Effector memory CD4-positive, alpha-beta T cell (primary cell): Measurements from ENCODE around the gene METTL9.

Source experiments
- DNase-seq, 3 donors: peaks; one replicate each; pipeline ENCODE4 v3.0.0-alpha.2; 2020
- H3K27ac ChIP-seq: 2 replicates; pipeline ENCODE4 v1.7.0; 2013; ENCODE audit warnings: mild to moderate bottlenecking, low read length, moderate library complexity; ENCODE audit not compliant: insufficient read depth, poor library complexity, severe bottlenecking
- H3K27me3 ChIP-seq: replicated peaks from 2 replicates; pipeline ENCODE4 v1.7.0; 2013; ENCODE audit warnings: mild to moderate bottlenecking, low read length; ENCODE audit not compliant: insufficient read depth, control insufficient read depth, poor library complexity, severe bottlenecking
- H3K36me3 ChIP-seq: 2 replicates; pipeline ENCODE4 v1.7.0; 2013; ENCODE audit warnings: mild to moderate bottlenecking, low read length, moderate library complexity; ENCODE audit not compliant: control insufficient read depth, insufficient read depth
- H3K4me1 ChIP-seq: 2 replicates; pipeline ENCODE4 v1.7.0; 2013; ENCODE audit warnings: low read length, mild to moderate bottlenecking; ENCODE audit not compliant: control insufficient read depth, insufficient read depth, poor library complexity, severe bottlenecking
- H3K4me3 ChIP-seq: 2 replicates; pipeline ENCODE4 v1.7.0; 2013; ENCODE audit warnings: low read length, low read depth, mild to moderate bottlenecking; ENCODE audit not compliant: insufficient read depth, poor library complexity, severe bottlenecking
- H3K9me3 ChIP-seq: 2 replicates; pipeline ENCODE4 v1.7.0; 2013; ENCODE audit warnings: mild to moderate bottlenecking, low read length, moderate library complexity; ENCODE audit not compliant: control insufficient read depth

The METTL9 gene

GRCh38 chr16:21654466-21654865 is 55.1 kb downstream of the METTL9 start:
- H3K9me3 ChIP-seq: no peaks in the 10 kb centered on the region
- H3K4me1 ChIP-seq: peaks cover 12% of the 10 kb centered on the region
- H3K4me3 ChIP-seq: no peak overlapping the region
- H3K36me3 ChIP-seq: peaks cover 14% of the 10 kb centered on the region
- no peak for DNase-seq
- H3K27ac ChIP-seq: no peak overlapping the region
- no peaks in the 10 kb centered on the region for H3K27me3 ChIP-seq

GRCh38 chr16:21654881-21655280 is 55.5 kb downstream of the METTL9 start:
- no peaks in the 10 kb centered on the region for H3K27me3 ChIP-seq
- no peak overlapping the region for H3K27ac ChIP-seq
- peaks cover 14% of the 10 kb centered on the region for H3K36me3 ChIP-seq
- peaks cover 12% of the 10 kb centered on the region for H3K4me1 ChIP-seq
- H3K9me3 ChIP-seq: no peaks in the 10 kb centered on the region
- no peak overlapping the region for H3K4me3 ChIP-seq
- no peak for DNase-seq

GRCh38 chr16:21656795-21657768 is 57.7 kb downstream of the METTL9 start:
- H3K36me3 ChIP-seq: peaks cover 14% of the 10 kb centered on the region
- no peak overlapping the region for H3K4me3 ChIP-seq
- H3K9me3 ChIP-seq: no peaks in the 10 kb centered on the region
- DNase-seq: peak in 1 of 3 donors; percentile 29
- no peak overlapping the region for H3K27ac ChIP-seq
- no peaks in the 10 kb centered on the region for H3K27me3 ChIP-seq
- peaks cover 18% of the 10 kb centered on the region for H3K4me1 ChIP-seq

- no peak for DNase-seq
Observed at GRCh38 chr16:21659124-21659523, 59.7 kb downstream of the METTL9 start.

GRCh38 chr16:21663889-21664647 is 64.7 kb downstream of the METTL9 start, which contains the start of gene OTOA:
Gene OTOA, plus strand, starts transcription at chr16:21663968. Its CDS starts 14,547 bp downstream, at chr16:21678515.
- Histone ChIP-seq H3K36me3 (no peaks in the 10 kb centered on the region), H3K27me3 (no peaks in the 10 kb centered on the region), H3K27ac (no peak within 1 kb of the TSS), H3K4me3 (peak within 1 kb of the TSS; percentile 40), H3K9me3 (no peaks in the 10 kb centered on the region), H3K4me1 (peaks cover 13% of the 10 kb centered on the region)
- peak in 1 of 3 donors; percentile 7 for DNase-seq

More at GRCh38 chr16:21659124-21659523, 59.7 kb downstream of the METTL9 start:
- Histone ChIP-seq H3K4me3 (no peak overlapping the region), H3K27ac (no peak overlapping the region), H3K4me1 (peaks cover 18% of the 10 kb centered on the region), H3K27me3 (no peaks in the 10 kb centered on the region), H3K36me3 (peaks cover 14% of the 10 kb centered on the region), H3K9me3 (no peaks in the 10 kb centered on the region)

- Histone ChIP-seq H3K27me3 (no peaks in the 10 kb centered on the region), H3K9me3 (no peaks in the 10 kb centered on the region), H3K4me3 (no peak overlapping the region), H3K4me1 (peaks cover 13% of the 10 kb centered on the region), H3K36me3 (no peaks in the 10 kb centered on the region), H3K27ac (no peak overlapping the region)
- no peak for DNase-seq
Observed at GRCh38 chr16:21664801-21665492, 65.6 kb downstream of the METTL9 start.

- Histone ChIP-seq H3K27me3 (no peaks in the 10 kb centered on the region), H3K9me3 (no peaks in the 10 kb centered on the region), H3K36me3 (no peaks in the 10 kb centered on the region), H3K4me3 (no peak overlapping the region), H3K27ac (no peak overlapping the region), H3K4me1 (peaks cover 6% of the 10 kb centered on the region)
- no peak for DNase-seq
Observed at GRCh38 chr16:21666772-21667171, 67.4 kb downstream of the METTL9 start.

GRCh38 chr16:21667575-21667974 is 68.2 kb downstream of the METTL9 start:
- H3K4me1 ChIP-seq: peaks cover 3% of the 10 kb centered on the region
- H3K9me3 ChIP-seq: no peaks in the 10 kb centered on the region
- no peak for DNase-seq
- H3K27me3 ChIP-seq: no peaks in the 10 kb centered on the region
- no peak overlapping the region for H3K27ac ChIP-seq
- H3K4me3 ChIP-seq: no peak overlapping the region
- no peaks in the 10 kb centered on the region for H3K36me3 ChIP-seq

GRCh38 chr16:21673469-21673868 is 74.1 kb downstream of the METTL9 start:
- no peak for DNase-seq
- Histone ChIP-seq H3K27me3 (no peaks in the 10 kb centered on the region), H3K9me3 (no peaks in the 10 kb centered on the region), H3K4me1 (no peaks in the 10 kb centered on the region), H3K27ac (no peak overlapping the region), H3K4me3 (no peak overlapping the region), H3K36me3 (no peaks in the 10 kb centered on the region)
